ENCODE data around the gene CGNL1.

- no peak for TF ChIP-seq CTCF (IDR thresholded peaks at IDR 0.05; ENCODE audit: low read length)
- no peak for TF ChIP-seq EZH2 (optimal IDR thresholded peaks at IDR 0.05; ENCODE audit: low read depth, low read length)
- TF ChIP-seq EZH2phosphoT487 (IDR thresholded peaks at IDR 0.05; ENCODE audit: low read length), result no peak
Observed at GRCh38 chr15:57589281-57589680, 213.0 kb downstream of the CGNL1 start.
